Epidermal melanocyte (primary cell): ENCODE measurements around the gene MDM1.

Experiments
- DNase-seq: peaks from one replicate; pipeline ENCODE4 v3.0.0; 2011; ENCODE audit warnings: low spot score; ENCODE audit not compliant: insufficient read length

The MDM1 gene

DNA sequence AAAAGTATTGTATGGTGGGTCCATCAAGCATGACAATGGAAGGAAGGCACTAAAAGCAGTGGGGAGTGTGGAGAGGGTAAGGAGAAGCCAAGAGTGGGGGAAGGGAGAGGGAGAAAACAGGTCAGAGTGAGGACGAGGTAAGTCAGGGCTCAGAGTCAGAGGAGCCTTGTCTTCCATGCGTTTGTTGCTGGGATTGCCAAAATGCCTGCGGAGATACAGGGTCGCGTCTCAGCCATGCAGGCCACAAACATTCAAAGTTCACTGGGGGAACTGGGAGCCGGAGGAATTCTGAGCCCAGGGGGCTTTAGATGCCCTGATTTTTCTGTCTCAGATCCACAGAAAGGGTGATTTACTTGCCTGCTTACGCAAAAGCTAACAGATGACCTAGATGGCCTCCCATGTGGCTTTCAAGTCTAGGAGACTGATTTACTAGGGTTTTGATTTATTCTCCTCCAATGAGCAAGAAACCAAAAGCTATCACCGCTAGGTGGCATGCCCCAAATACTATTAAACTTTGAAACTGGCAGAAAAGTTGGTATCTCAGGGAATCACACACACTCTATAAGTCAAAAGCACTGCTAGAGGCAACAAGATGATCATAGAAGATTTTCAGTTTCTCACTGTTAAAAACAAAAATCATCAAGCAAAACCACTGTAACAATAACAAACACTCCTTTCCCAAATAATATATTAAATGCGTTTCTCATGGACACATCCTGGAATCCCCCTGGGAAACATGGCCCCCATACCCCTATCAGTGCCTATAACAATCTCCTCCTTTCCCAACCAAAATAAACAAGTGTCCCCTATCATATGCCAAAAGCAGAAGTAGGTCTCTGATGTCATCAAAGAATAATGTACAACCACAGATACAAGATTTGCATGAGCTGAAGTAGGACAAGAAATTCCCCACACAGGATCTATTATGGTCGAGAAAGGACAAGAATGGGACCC is 26.6 kb upstream of the MDM1 start:
- DNase-seq: peak; percentile 51

DNA sequence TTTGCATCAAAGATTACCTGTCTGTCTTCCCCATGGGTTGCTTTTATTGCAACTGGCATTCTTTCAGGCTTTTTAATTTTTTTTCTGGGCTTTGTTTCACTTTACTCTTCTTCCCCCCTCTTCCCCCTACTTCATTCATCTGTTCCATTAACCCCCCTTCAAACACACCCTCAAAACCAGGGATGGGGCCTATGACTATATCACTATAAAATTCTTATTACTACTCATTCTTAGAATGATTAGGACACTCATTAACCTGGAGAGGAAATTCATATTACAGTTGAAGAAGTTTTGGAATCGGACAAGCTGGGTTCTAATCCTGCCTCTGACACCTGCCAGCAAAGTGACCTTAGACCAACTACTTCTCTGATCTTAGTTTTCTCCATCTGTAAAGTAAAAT is 24.8 kb upstream of the MDM1 start:
- DNase-seq: no peak

GRCh38 chr12:68356060-68356695 is 24.0 kb upstream of the MDM1 start:
- DNase-seq: no peak

DNA sequence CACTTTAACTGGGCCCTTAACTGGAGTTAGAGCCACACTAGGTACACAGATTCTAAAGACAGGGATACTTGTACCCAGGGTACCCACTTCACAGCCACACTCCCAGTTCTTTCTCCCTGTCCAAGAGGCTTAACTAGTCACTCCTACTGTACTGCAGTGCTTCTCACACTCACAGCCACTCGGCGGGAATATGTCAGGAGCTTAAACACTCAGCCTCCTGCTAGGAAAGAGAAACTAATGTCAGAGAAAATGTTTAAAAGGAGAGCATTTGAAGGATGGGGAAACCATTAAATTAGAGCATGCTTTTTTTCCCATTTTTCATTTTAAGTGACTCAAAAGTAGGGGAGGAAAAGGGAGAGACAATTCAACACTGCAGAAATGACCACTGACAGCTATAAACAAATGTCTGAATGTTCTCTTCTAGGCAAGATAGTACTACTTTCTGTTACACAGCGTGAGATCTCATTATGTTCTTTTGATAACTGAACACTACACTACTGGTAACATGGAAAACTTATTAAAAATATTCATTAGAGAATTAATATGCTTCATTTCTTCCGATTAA is 22.9 kb upstream of the MDM1 start:
- DNase-seq: no peak

DNA sequence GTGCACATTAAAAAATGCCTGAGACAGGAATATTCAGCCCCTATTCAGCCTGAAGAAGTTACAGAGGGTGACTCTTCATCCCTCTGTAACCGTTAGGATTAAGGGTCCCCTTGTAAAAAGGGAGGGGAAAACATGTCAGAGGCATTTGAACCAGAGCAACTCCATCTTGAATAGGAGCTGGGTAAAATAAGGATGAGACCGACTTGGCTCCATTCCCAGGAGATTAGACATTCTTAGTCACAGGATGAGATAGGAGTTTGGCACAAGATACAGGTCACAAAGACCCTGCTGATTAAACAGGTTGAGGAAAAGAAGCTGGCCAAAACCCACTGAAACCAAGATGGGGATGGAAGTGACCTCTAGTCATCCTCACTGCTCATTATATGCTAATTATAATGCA is 19.9 kb upstream of the MDM1 start:
- DNase-seq: no peak

DNA sequence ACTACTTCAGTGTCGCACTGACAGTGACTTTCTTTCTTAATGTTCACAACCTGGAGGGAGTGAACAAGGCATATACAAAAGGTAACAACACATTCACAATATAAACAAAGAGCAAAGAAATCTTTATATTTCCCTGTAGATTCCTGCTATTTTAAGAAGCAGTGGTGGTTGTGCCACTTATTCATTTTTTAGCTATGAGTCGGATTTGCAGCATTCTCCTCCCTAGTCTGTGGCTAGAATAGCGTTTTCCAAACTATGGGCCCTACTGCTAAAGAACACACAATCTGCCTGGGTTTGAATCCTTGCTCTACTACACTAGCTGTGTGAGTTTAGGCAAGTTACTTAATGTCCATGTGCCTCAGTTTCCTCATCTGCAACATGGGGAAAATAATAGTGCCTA is 18.6 kb upstream of the MDM1 start:
- no peak for DNase-seq

DNA sequence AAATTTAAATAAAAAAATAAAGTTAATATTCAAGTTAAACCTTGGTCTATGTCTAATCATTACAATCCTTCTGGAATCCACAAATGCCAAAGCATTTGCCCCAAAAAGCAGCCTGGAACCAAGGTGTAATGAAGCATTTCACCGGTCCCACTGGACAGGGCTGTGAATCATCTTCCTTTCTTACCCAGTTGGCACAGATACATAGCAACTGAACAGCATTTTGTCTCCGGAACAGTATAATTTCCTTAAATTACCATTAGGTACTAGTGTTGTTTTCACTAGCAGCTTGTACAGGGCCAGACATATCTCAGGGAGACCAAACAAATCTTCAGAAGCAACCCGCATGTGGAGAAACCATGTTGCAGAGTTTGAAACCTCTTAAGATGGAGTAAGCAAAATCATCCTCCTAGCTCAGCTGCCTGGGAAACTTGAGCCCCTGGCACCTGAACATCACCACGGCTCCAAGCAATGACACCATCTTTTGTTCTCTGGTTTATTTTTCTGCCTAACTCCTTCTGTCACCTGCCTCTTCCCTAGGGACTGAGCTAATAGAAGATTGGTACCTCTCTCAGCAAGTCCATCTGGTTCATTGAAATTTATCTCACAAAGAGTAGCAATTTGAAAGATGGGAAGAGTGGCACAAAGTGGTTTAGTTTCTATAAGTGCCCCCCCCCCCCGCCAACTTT is 17.9 kb upstream of the MDM1 start:
- DNase-seq: no peak

DNA sequence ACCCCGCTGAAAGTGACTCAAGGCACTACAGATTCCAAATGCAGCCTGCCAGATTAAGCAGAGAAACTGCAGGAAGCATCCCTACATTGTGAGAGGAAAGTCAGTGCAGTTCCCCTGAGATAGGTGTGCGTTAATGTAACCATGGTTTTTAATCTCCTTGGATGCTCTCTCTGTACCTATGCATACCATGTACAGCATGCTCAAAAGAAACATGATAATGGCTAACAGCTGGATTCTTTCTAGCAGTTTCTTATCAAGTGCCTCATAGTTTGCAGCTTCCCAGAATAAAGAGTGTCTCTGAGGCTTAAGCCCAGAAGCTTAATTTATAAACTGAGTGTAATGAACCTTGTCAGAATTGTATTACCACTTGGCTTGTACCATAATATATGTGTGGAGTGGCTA is 17.1 kb upstream of the MDM1 start:
- DNase-seq: no peak

DNA sequence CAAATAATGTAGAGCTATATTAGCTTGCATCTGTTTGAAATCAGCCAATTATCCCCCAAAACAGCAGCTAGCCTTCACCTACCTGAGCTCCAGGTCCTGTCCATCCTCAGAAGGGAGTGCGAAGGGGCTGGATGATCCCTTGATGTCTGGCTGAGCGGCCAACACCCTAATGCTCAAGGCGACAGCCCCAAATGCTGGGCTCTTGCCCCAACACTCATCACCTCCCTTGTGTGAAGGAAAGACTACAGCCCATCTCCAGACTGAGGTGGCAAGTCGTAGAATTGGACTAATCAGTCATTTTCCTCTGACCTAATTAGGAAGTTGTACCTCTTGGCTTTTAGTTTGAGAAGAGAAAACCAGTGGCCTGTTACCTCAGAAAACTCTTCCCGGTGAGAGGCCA is 16.3 kb upstream of the MDM1 start:
- DNase-seq: no peak

DNA sequence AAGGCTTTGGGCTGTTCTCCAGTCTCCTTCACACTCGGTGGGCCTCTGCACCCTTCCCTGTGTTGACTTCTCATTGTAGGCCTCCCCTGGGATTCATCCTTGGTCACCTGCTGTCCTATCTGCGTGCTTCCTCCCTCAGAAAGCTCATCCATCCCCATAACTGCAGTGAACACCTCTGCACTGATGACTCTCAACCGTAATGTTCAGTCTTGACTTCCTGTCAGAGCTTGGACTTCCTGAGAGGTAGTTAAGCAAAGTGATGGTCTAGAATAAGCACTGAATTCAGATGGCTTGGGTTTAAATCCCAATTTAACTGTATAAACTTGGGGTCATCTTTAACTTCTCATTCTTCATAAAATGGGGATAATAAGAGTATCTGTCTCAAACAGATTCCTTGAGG is 13.6 kb upstream of the MDM1 start:
- no peak for DNase-seq

GRCh38 chr12:68344126-68344525 is 12.0 kb upstream of the MDM1 start:
- no peak for DNase-seq

DNA sequence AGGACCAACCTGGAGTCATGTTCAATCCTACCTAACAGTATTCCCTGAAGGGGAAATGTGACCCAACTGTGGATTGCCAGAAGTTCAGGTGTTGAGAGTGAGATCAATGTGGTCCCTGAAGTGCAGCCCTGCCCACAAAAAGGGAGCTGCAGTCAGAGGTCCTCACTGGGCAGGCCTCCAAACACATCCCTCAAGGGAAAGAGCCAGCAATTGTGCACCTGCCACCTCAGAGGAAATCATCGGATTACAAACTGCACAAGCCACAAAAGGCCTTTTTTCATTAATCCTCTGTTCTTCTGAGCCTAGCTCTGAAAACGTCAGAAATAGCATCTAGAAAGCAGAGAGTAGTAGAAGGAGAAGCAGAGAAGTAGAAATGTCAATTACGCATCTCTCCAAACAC is 10.8 kb upstream of the MDM1 start:
- DNase-seq: no peak

GRCh38 chr12:68341822-68342221 is 9.7 kb upstream of the MDM1 start:
- DNase-seq: no peak

GRCh38 chr12:68340404-68341270 is 8.5 kb upstream of the MDM1 start:
- no peak for DNase-seq

- no peak for DNase-seq
Observed at GRCh38 chr12:68336889-68337303, 4.7 kb upstream of the MDM1 start.

- no peak for DNase-seq
Observed at GRCh38 chr12:68335462-68335861, 3.3 kb upstream of the MDM1 start.

- DNase-seq: no peak
Observed at GRCh38 chr12:68334132-68334531, 2.0 kb upstream of the MDM1 start.

- DNase-seq: no peak
Observed at GRCh38 chr12:68332728-68333630, 817 bp upstream of the MDM1 start.

DNA sequence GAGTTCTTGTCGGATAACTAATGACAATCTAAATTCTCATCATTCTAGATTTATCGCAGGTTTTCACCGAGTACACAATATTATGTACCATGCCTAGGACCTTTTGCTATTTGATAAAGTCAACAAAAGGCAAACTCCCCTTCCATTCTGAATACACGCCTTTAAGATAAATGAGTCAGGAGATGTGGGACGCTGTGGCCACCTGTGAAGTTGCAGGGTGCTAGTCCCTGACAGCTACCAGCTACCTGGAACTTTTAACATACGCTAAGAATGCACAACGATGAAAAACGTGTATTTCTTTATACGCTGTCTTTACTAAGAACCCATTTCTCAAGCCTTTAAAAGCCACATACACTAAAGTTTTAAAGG is 678 bp downstream of the MDM1 start:
- DNase-seq: no peak

DNA sequence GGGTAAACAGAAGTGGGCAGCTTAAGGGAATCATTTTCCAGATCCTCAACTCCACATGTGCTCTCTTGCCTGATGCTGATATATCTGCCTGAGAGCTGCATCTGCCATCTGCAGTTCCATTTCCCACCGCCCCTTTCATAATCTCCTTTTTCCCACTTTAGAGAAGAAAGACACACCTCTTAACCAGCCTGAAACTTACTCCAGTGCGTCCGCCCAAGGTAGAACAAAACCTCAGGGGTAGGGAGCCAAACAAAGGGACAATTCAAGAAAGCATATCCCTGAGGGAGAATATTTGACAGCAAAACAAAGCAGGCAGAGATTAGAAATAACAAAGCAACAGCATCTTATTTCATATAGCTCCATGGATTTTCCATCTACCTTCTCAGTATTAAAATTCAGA is 4.3 kb downstream of the MDM1 start:
- no peak for DNase-seq
